ENCODE results near the gene PLCB4.

GRCh38 chr20:9146649-9147048 lies 77.8 kb downstream of the PLCB4 start:
- no peak for TF ChIP-seq CTCF (conservative IDR thresholded peaks at IDR 0.05)
- TF ChIP-seq EZH2 (IDR thresholded peaks at IDR 0.05; ENCODE audit: low read depth): no peak

Data from PC-9 (cell line).